PC-9 (cell line): Measurements from ENCODE around the gene SLC15A2. TPM values are rescaled to one million over a fixed set of nuclear protein-coding genes. Genes with fewer than 3 reads are reported as not detected.
"Not testable (repeated sequence)": the region's sequence is repeated elsewhere in the genome, so short reads cannot be mapped to it uniquely, and the experiment has no call there.

Source experiments
- BruUV-seq: library from RNA; stranded (reverse); fragments of 400-500 nt; replicated peaks from 2 replicates; lab custom pipeline; 2021; lab: Mats Ljungman, UMichigan
- CTCF ChIA-PET: fragments of 300-600 bp; sonication (Branson Sonifier 250); formaldehyde crosslinking; loops from one replicate; lab custom pipeline; 2022; ENCODE audit warnings: antibody characterized with exemption; lab: Charles Lee
- POLR2A ChIA-PET: fragments of 300-600 bp; sonication (Branson Sonifier 250); formaldehyde crosslinking; loops from one replicate; lab custom pipeline; 2022; ENCODE audit warnings: antibody characterized with exemption; ENCODE audit not compliant: unreplicated experiment; lab: Charles Lee
- DNase-seq, 2 experiments: peaks; one replicate each; pipeline versions ENCODE4 v3.0.0 to v3.0.0-alpha.2; 2015 to 2022; ENCODE audit warnings: mixed read lengths in 1 of 2
- H2AFZ ChIP-seq: fragments of 200-600 bp; sonication (generic); 2 replicates; pipeline ENCODE4 v1.8.1; 2017; ENCODE audit warnings: antibody characterized with exemption
- H3F3A ChIP-seq: fragments of 200-600 bp; sonication (generic); 2 replicates; pipeline ENCODE4 v1.8.1; 2017; ENCODE audit warnings: antibody characterized with exemption, mild to moderate bottlenecking, low read depth; ENCODE audit not compliant: insufficient read depth
- H3K27ac ChIP-seq: fragments of 200-600 bp; sonication (generic); 2 replicates; pipeline ENCODE4 v1.6.1; 2016; ENCODE audit warnings: mixed run types
- H3K27me3 ChIP-seq: fragments of 200-600 bp; sonication (generic); 2 replicates; pipeline ENCODE4 v1.6.1; 2016; ENCODE audit warnings: low read depth, mixed run types; ENCODE audit not compliant: insufficient read depth
- H3K36me3 ChIP-seq: fragments of 200-600 bp; sonication (generic); 2 replicates; pipeline ENCODE4 v1.6.1; 2016; ENCODE audit warnings: low read depth, mixed run types
- H3K4me1 ChIP-seq: fragments of 200-600 bp; sonication (generic); replicated peaks from 2 replicates; pipeline ENCODE4 v1.6.1; 2016; ENCODE audit warnings: mixed run types; ENCODE audit not compliant: insufficient read depth
- H3K4me2 ChIP-seq: fragments of 200-600 bp; sonication (generic); 2 replicates; pipeline ENCODE4 v1.6.1; 2017; ENCODE audit warnings: mixed run types
- H3K4me3 ChIP-seq: fragments of 200-600 bp; sonication (generic); 2 replicates; pipeline ENCODE4 v1.6.1; 2016; ENCODE audit warnings: mixed run types
- H3K79me2 ChIP-seq: fragments of 200-600 bp; sonication (generic); 2 replicates; pipeline ENCODE4 v1.6.1; 2017; ENCODE audit warnings: low read depth, mixed run types
- H3K9me2 ChIP-seq: fragments of 200-600 bp; sonication (generic); 2 replicates; pipeline ENCODE4 v1.8.1; 2017; ENCODE audit warnings: mild to moderate bottlenecking; ENCODE audit not compliant: insufficient read depth
- H3K9me3 ChIP-seq: fragments of 200-600 bp; sonication (generic); 2 replicates; pipeline ENCODE4 v1.8.1; 2016; ENCODE audit warnings: low read depth; ENCODE audit not compliant: insufficient read depth
- H4K20me1 ChIP-seq: fragments of 200-600 bp; sonication (generic); 2 replicates; pipeline ENCODE4 v1.8.1; 2017; ENCODE audit not compliant: insufficient read depth
- EZH2 ChIP-seq: fragments of 200-600 bp; sonication (generic); IDR thresholded peaks from 2 replicates; pipeline ENCODE4 v1.8.0; 2017; ENCODE audit warnings: antibody characterized with exemption, low read depth
- intact Hi-C: fragments of 100-400 bp; cut with micrococcal nuclease; formaldehyde crosslinking; loops from one replicate; pipeline ENCODE4 v1.10.0; 2022; ENCODE audit not compliant: unreplicated experiment
- total RNA-seq: library from RNA; stranded (reverse); gene quantifications from 2 replicates; pipeline ENCODE4 v1.2.3, GENCODE V29; 2021
- TF ChIP-seq, protein P1 (sequence below): fragments of 200-600 bp; sonication (generic); conservative IDR thresholded peaks from 2 replicates; pipeline ENCODE4 v1.6.1; 2017; ENCODE audit warnings: mixed run types, antibody characterized with exemption, mild to moderate bottlenecking, moderate library complexity

Gene SLC15A2
- total RNA-seq, 1 experiment from 2014 or later: 2.8 TPM

- Histone ChIP-seq H2AFZ (0 out of 2 replicates have a peak overlapping the region, but pooled peaks have one; percentile 64), H4K20me1 (no peaks in the 10 kb centered on the region), H3K4me1 (peaks cover 11% of the 10 kb centered on the region; the same call in 1 of the 2 replicates), H3K4me2 (peak overlapping the region; percentile 31), H3K9me3 (no peaks in the 10 kb centered on the region), H3K27me3 (no peaks in the 10 kb centered on the region), H3K79me2 (no peaks in the 10 kb centered on the region), H3F3A (no peaks in the 10 kb centered on the region), H3K4me3 (peak overlapping the region; percentile 23; the same call in 1 of the 2 replicates), H3K27ac (no peak overlapping the region), H3K36me3 (no peaks in the 10 kb centered on the region), H3K9me2 (no peaks in the 10 kb centered on the region)
- ChIA-PET CTCF (interaction anchor here (1.6 kb wide), 1 partner anchor 77 kb away, joined by 6 read pairs; no protein-coding TSS in a partner anchor), POLR2A (interaction anchor here (0.6 kb wide), 2 partner anchors 24 to 164 kb away, joined by 3 to 4 read pairs; no protein-coding TSS in a partner anchor)
- TF ChIP-seq, protein P1, sequence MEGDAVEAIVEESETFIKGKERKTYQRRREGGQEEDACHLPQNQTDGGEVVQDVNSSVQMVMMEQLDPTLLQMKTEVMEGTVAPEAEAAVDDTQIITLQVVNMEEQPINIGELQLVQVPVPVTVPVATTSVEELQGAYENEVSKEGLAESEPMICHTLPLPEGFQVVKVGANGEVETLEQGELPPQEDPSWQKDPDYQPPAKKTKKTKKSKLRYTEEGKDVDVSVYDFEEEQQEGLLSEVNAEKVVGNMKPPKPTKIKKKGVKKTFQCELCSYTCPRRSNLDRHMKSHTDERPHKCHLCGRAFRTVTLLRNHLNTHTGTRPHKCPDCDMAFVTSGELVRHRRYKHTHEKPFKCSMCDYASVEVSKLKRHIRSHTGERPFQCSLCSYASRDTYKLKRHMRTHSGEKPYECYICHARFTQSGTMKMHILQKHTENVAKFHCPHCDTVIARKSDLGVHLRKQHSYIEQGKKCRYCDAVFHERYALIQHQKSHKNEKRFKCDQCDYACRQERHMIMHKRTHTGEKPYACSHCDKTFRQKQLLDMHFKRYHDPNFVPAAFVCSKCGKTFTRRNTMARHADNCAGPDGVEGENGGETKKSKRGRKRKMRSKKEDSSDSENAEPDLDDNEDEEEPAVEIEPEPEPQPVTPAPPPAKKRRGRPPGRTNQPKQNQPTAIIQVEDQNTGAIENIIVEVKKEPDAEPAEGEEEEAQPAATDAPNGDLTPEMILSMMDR: no peak
- no peak for TF ChIP-seq EZH2
- BruUV-seq: TSS peak; percentile 59
- intact Hi-C loops: loop anchor here (2.0 kb wide), 1 partner anchor 24 kb away; no protein-coding TSS in a partner anchor
- peak; percentile 69 to 82 for DNase-seq
Observed at GRCh38 chr3:121918779-121919483, 24.7 kb downstream of the SLC15A2 start.

DNA sequence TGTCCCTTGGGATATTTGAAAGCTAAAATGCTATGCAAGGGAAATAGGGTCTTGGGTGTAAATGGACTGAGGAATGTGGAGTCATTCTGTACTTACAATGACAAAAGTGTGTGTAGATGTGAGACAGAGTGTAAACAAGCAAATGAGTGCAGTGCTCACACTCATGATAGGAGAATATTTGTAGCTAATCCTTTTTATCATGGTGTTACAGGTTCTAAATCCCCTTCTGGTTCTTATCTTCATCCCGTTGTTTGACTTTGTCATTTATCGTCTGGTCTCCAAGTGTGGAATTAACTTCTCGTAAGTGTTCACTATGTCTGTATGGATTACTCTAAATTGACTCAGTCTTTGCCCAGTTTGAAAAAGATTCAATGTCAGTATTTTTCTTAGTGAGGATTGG is 30.5 kb downstream of the SLC15A2 start:
- no peaks in the 10 kb centered on the region for H3K4me1 ChIP-seq
- no peaks in the 10 kb centered on the region for H3K9me3 ChIP-seq
- no peaks in the 10 kb centered on the region for H3K79me2 ChIP-seq
- DNase-seq: no peak
- no peak overlapping the region for H2AFZ ChIP-seq
- no peaks in the 10 kb centered on the region for H3K9me2 ChIP-seq
- no TSS peak for BruUV-seq
- ChIA-PET POLR2A (no interaction called here), CTCF (no interaction called here)
- H3K4me2 ChIP-seq: no peak overlapping the region
- no peaks in the 10 kb centered on the region for H4K20me1 ChIP-seq
- H3F3A ChIP-seq: no peaks in the 10 kb centered on the region
- no peak for TF ChIP-seq EZH2
- H3K27me3 ChIP-seq: no peaks in the 10 kb centered on the region
- no peak overlapping the region for H3K27ac ChIP-seq
- intact Hi-C loops: no loop called here
- no peak overlapping the region for H3K4me3 ChIP-seq
- no peaks in the 10 kb centered on the region for H3K36me3 ChIP-seq

- no peaks in the 10 kb centered on the region for H3K79me2 ChIP-seq
- H3K4me2 ChIP-seq: no peak overlapping the region
- POLR2A ChIA-PET: no interaction called here
- no peak overlapping the region for H3K27ac ChIP-seq
- CTCF ChIA-PET: no interaction called here
- H3F3A ChIP-seq: no peaks in the 10 kb centered on the region
- TF ChIP-seq EZH2: no peak
- TF ChIP-seq, protein P1: no peak
- intact Hi-C loops: no loop called here
- no peaks in the 10 kb centered on the region for H4K20me1 ChIP-seq
- H2AFZ ChIP-seq: no peak overlapping the region
- H3K27me3 ChIP-seq: no peaks in the 10 kb centered on the region
- no peak overlapping the region for H3K4me3 ChIP-seq
- no peak for DNase-seq
- no peaks in the 10 kb centered on the region for H3K4me1 ChIP-seq
- no peaks in the 10 kb centered on the region for H3K36me3 ChIP-seq
- no peaks in the 10 kb centered on the region for H3K9me2 ChIP-seq
- no peaks in the 10 kb centered on the region for H3K9me3 ChIP-seq
- BruUV-seq: no TSS peak
Observed at GRCh38 chr3:121926380-121926779, 32.2 kb downstream of the SLC15A2 start.

DNA sequence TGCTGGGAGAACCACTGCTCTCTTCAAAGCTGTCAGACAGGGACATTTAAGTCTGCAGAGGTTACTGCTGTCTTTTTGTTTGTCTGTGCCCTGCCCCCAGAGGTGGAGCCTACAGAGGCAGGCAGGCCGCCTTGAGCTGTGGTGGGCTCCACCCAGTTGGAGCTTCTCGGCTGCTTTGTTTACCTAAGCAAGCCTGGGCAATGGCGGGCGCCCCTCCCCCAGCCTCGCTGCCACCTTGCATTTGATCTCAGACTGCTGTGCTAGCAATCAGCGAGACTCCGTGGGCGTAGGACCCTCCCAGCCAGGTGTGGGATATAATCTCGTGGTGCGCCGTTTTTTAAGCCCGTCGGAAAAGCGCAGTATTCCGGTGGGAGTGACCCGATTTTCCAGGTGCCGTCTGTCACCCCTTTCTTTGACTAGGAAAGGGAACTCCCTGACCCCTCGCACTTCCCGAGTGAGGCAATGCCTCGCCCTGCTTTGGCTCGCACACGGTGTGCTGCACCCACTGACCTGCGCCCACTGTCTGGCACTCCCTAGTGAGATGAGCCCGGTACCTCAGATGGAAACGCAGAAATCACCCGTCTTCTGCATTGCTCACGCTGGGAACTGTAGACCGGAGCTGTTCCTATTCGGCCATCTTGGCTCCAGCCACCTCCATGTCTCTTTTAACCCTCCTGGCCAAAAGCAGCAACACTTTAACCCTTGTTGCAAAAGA is 44.1 kb downstream of the SLC15A2 start:
- H3K9me2 ChIP-seq, POLR2A ChIA-PET, BruUV-seq: not testable (repeated sequence)

More for the DNA sequence above, 44.1 kb downstream of the SLC15A2 start:
- H3K4me2 ChIP-seq, H3K27me3 ChIP-seq, H3K9me3 ChIP-seq, H2AFZ ChIP-seq, H3K4me3 ChIP-seq, DNase-seq, H3K79me2 ChIP-seq, H3K27ac ChIP-seq, CTCF ChIA-PET, H4K20me1 ChIP-seq, H3K36me3 ChIP-seq, intact Hi-C loops: not testable (repeated sequence)
- Histone ChIP-seq H3F3A (peaks cover 20% of the 10 kb centered on the region; the same call in 1 of the 2 replicates), H3K4me1 (peaks cover 29% of the 10 kb centered on the region)
